Measurements from ENCODE around the gene ERCC3. TPM values are rescaled to one million over a fixed set of nuclear protein-coding genes. Genes with fewer than 3 reads are reported as not detected.
A peak's percentile ranks its signal among the peaks of the same experiment; 100 is the strongest.
"Not testable (repeated sequence)": the region's sequence is repeated elsewhere in the genome, so short reads cannot be mapped to it uniquely, and the experiment has no call there.

Gene ERCC3
- polyA plus RNA-seq, 4 donors, result 13.8 to 38.9 (median 17.9) TPM

GRCh38 chr2:127220102-127220767, 73.7 kb downstream of the ERCC3 start, which contains the start of gene CYP27C1:
Gene CYP27C1 (minus strand): TSS chr2:127220299. CDS start chr2:127220270, 29 bp downstream.
- Histone ChIP-seq H3K9me3 (ENCODE audit: control insufficient read depth in 2 of 2, insufficient read depth in 1 of 2, low read depth in 1 of 2, low read length in 1 of 2) (peaks cover 0 to 6% of the 10 kb centered on the region in 2 donors), H3K27ac (ENCODE audit: low read depth in 1 of 3, low read length in 2 of 3) (peak within 1 kb of the TSS in 1 of 3 donors; percentile 58), H3K27me3 (ENCODE audit: control insufficient read depth in 3 of 3, insufficient read depth in 3 of 3, low read length in 3 of 3) (peaks cover 2 to 54% (median 27%) of the 10 kb centered on the region in 3 donors), H3K4me3 (ENCODE audit: low read depth in 1 of 3, low read length in 3 of 3) (peak within 1 kb of the TSS; percentile 36 to 59 (median 41)), H3K36me3 (ENCODE audit: control insufficient read depth in 3 of 3, insufficient read depth in 2 of 3, low read depth in 1 of 3, low read length in 3 of 3) (no peaks in the 10 kb centered on the region), H3K4me1 (ENCODE audit: control insufficient read depth in 3 of 3, insufficient read depth in 2 of 3, low read depth in 1 of 3, low read length in 2 of 3) (peaks cover 4 to 14% (median 10%) of the 10 kb centered on the region in 3 donors)
- 1% methylated on average over 27 to 43 of the region's 43 CpGs for WGBS, 3 donors
- FAIRE-seq, result no peak
- DNase-seq, result peak in 1 of 2 donors; percentile 55

DNA sequence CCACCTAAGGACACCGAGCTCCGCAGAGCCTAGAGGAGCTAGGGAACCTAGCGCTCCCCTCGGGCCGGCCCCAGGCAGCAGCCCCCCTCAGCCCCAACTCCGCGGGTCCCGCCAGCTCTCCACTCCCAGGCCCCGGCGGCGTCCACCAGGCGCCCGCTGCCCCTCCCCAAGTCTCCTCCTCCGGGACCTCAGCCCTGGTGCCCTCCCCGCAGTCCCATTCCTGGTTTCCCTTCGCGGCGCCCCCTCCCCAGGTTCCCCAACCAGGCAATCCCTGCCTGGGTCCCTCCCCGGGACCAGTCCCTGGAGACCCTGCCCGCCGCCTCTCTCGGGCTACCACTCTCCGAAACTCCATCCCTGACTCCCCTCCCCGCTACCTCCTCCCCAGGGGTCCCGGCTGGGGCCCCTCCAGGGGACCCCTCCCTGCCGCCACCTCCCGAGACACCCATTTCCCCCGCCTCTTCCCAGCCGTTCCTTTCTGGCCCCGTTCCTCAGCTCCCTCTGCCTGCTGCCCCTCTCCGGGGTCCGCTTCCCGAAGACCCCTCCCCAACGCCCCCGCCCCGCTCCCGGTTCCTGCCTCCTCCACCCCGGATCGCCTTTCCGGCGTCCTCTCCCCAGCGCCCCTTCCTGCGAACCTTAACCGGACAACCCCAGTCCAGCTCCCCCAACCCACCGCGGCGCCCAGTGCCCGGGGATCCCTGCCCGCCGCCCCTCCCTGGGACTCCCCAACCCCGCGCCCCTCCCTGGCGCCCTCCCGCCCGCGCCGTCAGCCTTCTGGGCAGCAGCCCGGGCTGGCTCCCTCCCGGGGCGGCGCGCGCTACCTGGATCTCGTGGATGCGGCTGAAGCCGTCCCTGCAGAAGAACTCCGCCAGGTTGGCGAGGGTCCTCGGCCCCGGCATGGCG, 74.5 kb downstream of the ERCC3 start:
- peaks cover 0 to 6% of the 10 kb centered on the region in 2 donors for H3K9me3 ChIP-seq (ENCODE audit: control insufficient read depth in 2 of 2, insufficient read depth in 1 of 2, low read depth in 1 of 2, low read length in 1 of 2)
- peak in 1 of 2 donors; percentile 34 for DNase-seq
- H3K4me1 ChIP-seq (ENCODE audit: control insufficient read depth in 3 of 3, insufficient read depth in 2 of 3, low read depth in 1 of 3, low read length in 2 of 3), result peaks cover 4 to 14% (median 10%) of the 10 kb centered on the region in 3 donors
- H3K27me3 ChIP-seq (ENCODE audit: control insufficient read depth in 3 of 3, insufficient read depth in 3 of 3, low read length in 3 of 3), result peaks cover 2 to 51% (median 25%) of the 10 kb centered on the region in 3 donors
- FAIRE-seq, result no peak
- H3K36me3 ChIP-seq (ENCODE audit: control insufficient read depth in 3 of 3, insufficient read depth in 2 of 3, low read depth in 1 of 3, low read length in 3 of 3), result no peaks in the 10 kb centered on the region
- WGBS, 3 donors, result 2 to 3% (median 2%) methylated on average over 41 to 71 of the region's 71 CpGs
- H3K27ac ChIP-seq (ENCODE audit: low read depth in 1 of 3, low read length in 2 of 3), result peak overlapping the region in 1 of 3 donors; percentile 58
- peak overlapping the region; percentile 36 to 59 (median 41) for H3K4me3 ChIP-seq (ENCODE audit: low read depth in 1 of 3, low read length in 3 of 3)

DNA sequence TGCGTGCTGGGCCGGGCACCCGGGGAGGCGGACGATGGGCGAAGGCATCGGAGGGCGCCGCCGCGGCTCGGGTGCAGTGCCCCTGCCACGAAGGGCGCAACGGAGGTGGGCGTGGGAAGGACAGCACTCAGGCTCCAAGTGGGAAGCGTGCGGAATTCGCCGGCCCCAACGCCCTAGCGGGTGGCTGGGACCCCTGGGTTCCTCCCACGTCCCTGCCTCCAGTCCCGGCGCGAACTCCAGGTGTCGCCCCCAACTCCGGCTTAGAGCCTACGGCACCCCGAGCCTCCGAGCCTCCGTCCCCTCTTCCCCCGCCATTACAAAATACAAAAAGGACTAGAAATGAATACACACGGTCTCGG, 75.2 kb downstream of the ERCC3 start:
- peak overlapping the region in 2 of 3 donors; percentile 41 to 59 for H3K4me3 ChIP-seq (ENCODE audit: low read depth in 1 of 3, low read length in 3 of 3)
- H3K27ac ChIP-seq (ENCODE audit: low read depth in 1 of 3, low read length in 2 of 3), result peak overlapping the region in 1 of 3 donors; percentile 4
- peaks cover 0 to 6% of the 10 kb centered on the region in 2 donors for H3K9me3 ChIP-seq (ENCODE audit: control insufficient read depth in 2 of 2, insufficient read depth in 1 of 2, low read depth in 1 of 2, low read length in 1 of 2)
- DNase-seq (no peak), FAIRE-seq (no peak)
- H3K27me3 ChIP-seq (ENCODE audit: control insufficient read depth in 3 of 3, insufficient read depth in 3 of 3, low read length in 3 of 3), result peaks cover 2 to 51% (median 25%) of the 10 kb centered on the region in 3 donors
- 2 to 3% (median 2%) methylated on average over 33 to 35 of the region's 35 CpGs for WGBS, 3 donors
- peaks cover 4 to 14% (median 10%) of the 10 kb centered on the region in 3 donors for H3K4me1 ChIP-seq (ENCODE audit: control insufficient read depth in 3 of 3, insufficient read depth in 2 of 3, low read depth in 1 of 3, low read length in 2 of 3)
- H3K36me3 ChIP-seq (ENCODE audit: control insufficient read depth in 3 of 3, insufficient read depth in 2 of 3, low read depth in 1 of 3, low read length in 3 of 3), result no peaks in the 10 kb centered on the region

GRCh38 chr2:127217470-127218325, 76.2 kb downstream of the ERCC3 start:
- Histone ChIP-seq H3K36me3 (ENCODE audit: control insufficient read depth in 3 of 3, insufficient read depth in 2 of 3, low read depth in 1 of 3, low read length in 3 of 3) (no peaks in the 10 kb centered on the region), H3K27ac (ENCODE audit: low read depth in 1 of 3, low read length in 2 of 3) (no peak overlapping the region), H3K27me3 (ENCODE audit: control insufficient read depth in 3 of 3, insufficient read depth in 3 of 3, low read length in 3 of 3) (peaks cover 2 to 49% (median 25%) of the 10 kb centered on the region in 3 donors), H3K4me3 (ENCODE audit: low read depth in 1 of 3, low read length in 3 of 3) (no peak overlapping the region), H3K4me1 (ENCODE audit: control insufficient read depth in 3 of 3, insufficient read depth in 2 of 3, low read depth in 1 of 3, low read length in 2 of 3) (peaks cover 4 to 14% (median 10%) of the 10 kb centered on the region in 3 donors), H3K9me3 (ENCODE audit: control insufficient read depth in 2 of 2, insufficient read depth in 1 of 2, low read depth in 1 of 2, low read length in 1 of 2) (peaks cover 0 to 6% of the 10 kb centered on the region in 2 donors)
- DNase-seq (no peak), FAIRE-seq (no peak)
- WGBS, 3 donors, result 61 to 75% (median 65%) methylated on average over 14 of the region's 14 CpGs

DNA sequence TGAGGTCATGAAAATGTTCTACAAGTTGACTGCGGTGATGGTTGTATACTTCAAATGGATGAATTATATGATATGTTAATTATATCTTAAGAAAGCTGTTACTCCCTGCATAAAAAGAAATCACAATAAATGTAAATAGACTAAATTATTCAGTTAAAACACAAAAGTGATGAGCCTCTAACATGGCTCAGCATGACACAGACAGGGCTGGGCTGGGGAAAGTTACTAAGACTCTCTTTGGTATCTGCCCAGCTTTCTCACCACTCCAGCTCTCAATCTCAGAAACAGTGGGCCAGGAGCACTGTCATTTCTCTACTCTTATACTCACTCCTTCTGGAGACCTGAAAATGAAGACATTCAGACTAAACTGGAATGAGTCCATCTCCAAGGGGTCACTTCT, 77.4 kb downstream of the ERCC3 start:
- H3K4me3 ChIP-seq (ENCODE audit: low read depth in 1 of 3, low read length in 3 of 3), result no peak overlapping the region
- H3K4me1 ChIP-seq (ENCODE audit: control insufficient read depth in 3 of 3, insufficient read depth in 2 of 3, low read depth in 1 of 3, low read length in 2 of 3), result peaks cover 4 to 14% (median 10%) of the 10 kb centered on the region in 3 donors
- FAIRE-seq (no peak), DNase-seq (no peak)
- WGBS, 3 donors, result 93 to 95% (median 95%) methylated on average over 1 of the region's 1 CpG
- no peaks in the 10 kb centered on the region for H3K36me3 ChIP-seq (ENCODE audit: control insufficient read depth in 3 of 3, insufficient read depth in 2 of 3, low read depth in 1 of 3, low read length in 3 of 3)
- peaks cover 2 to 45% (median 21%) of the 10 kb centered on the region in 3 donors for H3K27me3 ChIP-seq (ENCODE audit: control insufficient read depth in 3 of 3, insufficient read depth in 3 of 3, low read length in 3 of 3)
- H3K9me3 ChIP-seq (ENCODE audit: control insufficient read depth in 2 of 2, insufficient read depth in 1 of 2, low read depth in 1 of 2, low read length in 1 of 2), result peaks cover 0 to 6% of the 10 kb centered on the region in 2 donors
- no peak overlapping the region for H3K27ac ChIP-seq (ENCODE audit: low read depth in 1 of 3, low read length in 2 of 3)

DNA sequence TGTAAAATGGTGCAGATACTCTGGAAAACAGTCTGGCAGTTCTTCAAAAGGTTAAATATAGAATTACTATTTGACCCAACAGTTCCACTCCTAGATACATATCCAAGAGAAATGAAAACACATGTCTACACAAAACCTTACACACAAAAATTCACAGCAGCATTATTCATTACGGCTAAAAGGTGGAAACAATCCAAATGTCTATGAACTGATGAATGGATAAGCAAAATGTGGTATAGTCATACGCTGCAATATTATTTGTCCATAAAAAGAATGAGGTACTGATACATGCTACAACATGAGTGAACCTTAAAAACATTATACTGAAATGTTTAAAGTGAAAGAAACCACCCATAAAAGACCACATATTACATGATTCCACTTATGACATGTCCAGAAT, 77.8 kb downstream of the ERCC3 start:
- H3K27me3 ChIP-seq (ENCODE audit: control insufficient read depth in 3 of 3, insufficient read depth in 3 of 3, low read length in 3 of 3), result peaks cover 2 to 42% (median 19%) of the 10 kb centered on the region in 3 donors

DNA sequence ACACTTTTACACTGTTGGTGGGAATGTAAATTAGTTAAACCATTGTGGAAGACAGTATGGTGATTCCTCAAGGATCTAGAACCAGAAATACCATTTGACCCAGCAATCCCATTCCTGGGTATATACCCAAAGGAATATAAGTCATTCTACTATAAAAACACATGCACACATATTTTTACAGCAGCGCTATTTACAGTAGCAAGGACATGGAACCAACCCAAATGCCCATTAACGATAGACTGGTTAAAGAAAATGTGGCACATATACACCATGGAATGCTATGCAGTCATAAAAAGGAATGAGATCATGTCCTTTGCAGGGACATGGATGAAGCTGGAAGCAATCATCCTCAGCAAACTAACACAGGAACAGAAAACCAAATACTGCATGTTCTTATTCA, 79.7 kb downstream of the ERCC3 start:
- H3K27me3 ChIP-seq (ENCODE audit: control insufficient read depth in 3 of 3, insufficient read depth in 3 of 3, low read length in 3 of 3), result peaks cover 2 to 26% (median 12%) of the 10 kb centered on the region in 3 donors
- not testable (repeated sequence) for H3K27ac ChIP-seq (ENCODE audit: low read depth in 1 of 3, low read length in 2 of 3); H3K4me1 ChIP-seq (ENCODE audit: control insufficient read depth in 3 of 3, insufficient read depth in 2 of 3, low read depth in 1 of 3, low read length in 2 of 3); FAIRE-seq; DNase-seq; H3K36me3 ChIP-seq (ENCODE audit: control insufficient read depth in 3 of 3, insufficient read depth in 2 of 3, low read depth in 1 of 3, low read length in 3 of 3); H3K4me3 ChIP-seq (ENCODE audit: low read depth in 1 of 3, low read length in 3 of 3); H3K9me3 ChIP-seq (ENCODE audit: control insufficient read depth in 2 of 2, insufficient read depth in 1 of 2, low read depth in 1 of 2, low read length in 1 of 2)
- WGBS, 3 donors, result 90 to 98% (median 94%) methylated on average over 2 of the region's 2 CpGs

More for the DNA sequence above, 77.8 kb downstream of the ERCC3 start:
- peaks cover 0 to 6% of the 10 kb centered on the region in 2 donors for H3K9me3 ChIP-seq (ENCODE audit: control insufficient read depth in 2 of 2, insufficient read depth in 1 of 2, low read depth in 1 of 2, low read length in 1 of 2)
- H3K4me1 ChIP-seq (ENCODE audit: control insufficient read depth in 3 of 3, insufficient read depth in 2 of 3, low read depth in 1 of 3, low read length in 2 of 3), result peaks cover 4 to 14% (median 10%) of the 10 kb centered on the region in 3 donors
- H3K27ac ChIP-seq (ENCODE audit: low read depth in 1 of 3, low read length in 2 of 3), result no peak overlapping the region
- FAIRE-seq, result no peak
- WGBS, 3 donors, result 80 to 86% (median 84%) methylated on average over 2 of the region's 2 CpGs
- H3K4me3 ChIP-seq (ENCODE audit: low read depth in 1 of 3, low read length in 3 of 3), result no peak overlapping the region
- no peak for DNase-seq
- no peaks in the 10 kb centered on the region for H3K36me3 ChIP-seq (ENCODE audit: control insufficient read depth in 3 of 3, insufficient read depth in 2 of 3, low read depth in 1 of 3, low read length in 3 of 3)

Data from small intestine (tissue), 7 donors.